GM20000 (cell line): ENCODE measurements around the gene HOXB2.

Experiments used
- DNase-seq: peaks from one replicate; pipeline ENCODE4 v3.0.0; 2012; ENCODE audit warnings: low spot score
- CTCF ChIP-seq: IDR thresholded peaks from 2 replicates; pipeline ENCODE4 v1.5.1; 2012; ENCODE audit warnings: mild to moderate bottlenecking, control low read depth; ENCODE audit errors: extremely low read depth, missing control alignments

Gene HOXB2

DNA sequence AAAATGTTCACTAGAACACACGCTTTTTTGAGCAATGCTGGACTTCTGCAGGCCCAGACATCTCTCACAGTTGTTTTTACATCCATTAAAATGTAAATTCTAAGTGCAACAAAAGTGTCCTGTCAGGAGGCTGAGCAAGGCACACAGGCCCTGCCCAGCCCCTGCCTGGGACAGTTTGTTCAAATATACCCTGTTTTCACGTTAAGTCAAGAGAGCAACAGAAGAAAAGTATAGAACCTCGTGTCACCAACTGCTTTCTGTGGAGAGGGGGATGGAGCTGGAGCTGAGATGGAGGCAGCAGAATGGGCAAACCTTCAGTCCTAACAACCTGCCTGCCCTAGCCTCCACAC lies 4.3 kb upstream of the HOXB2 start:
- no peak for TF ChIP-seq CTCF
- no peak for DNase-seq

GRCh38 chr17:48548523-48549280 lies 3.8 kb upstream of the HOXB2 start:
- no peak for DNase-seq
- no peak for TF ChIP-seq CTCF

DNA sequence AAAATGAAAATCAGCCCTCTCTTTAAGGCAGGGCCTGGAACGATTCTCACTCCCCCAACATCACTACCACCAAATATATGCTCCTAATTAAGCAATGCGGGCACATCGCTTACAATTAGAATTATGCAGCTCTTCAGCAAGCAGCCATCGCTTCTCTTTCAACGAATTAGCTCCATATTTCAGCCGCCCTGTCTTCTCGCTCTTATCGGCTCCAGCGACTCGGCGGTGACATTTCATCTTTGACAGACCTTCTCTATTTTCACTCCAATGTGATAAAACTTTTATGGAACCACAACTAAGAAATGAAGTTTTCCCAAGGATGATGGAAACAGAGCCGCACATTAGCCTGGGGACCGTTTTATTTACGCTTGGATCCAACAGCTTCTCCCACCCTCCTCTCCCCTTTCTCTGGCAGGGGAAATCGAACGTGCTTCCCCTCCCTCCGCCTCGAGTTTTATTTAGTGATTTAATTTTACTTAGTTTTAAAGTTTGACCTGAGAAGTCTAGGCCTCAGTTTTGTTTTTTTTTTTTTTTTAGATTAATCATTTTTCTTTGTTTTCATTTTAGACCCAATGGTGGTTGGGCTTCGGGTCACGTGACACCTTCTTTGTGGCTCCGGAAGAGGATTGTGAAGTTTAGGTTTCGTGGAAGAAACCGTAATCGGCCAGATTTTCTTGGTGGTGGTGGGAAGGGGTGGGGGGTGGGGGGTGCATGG lies 3.1 kb upstream of the HOXB2 start:
- TF ChIP-seq CTCF = no peak
- no peak for DNase-seq

DNA sequence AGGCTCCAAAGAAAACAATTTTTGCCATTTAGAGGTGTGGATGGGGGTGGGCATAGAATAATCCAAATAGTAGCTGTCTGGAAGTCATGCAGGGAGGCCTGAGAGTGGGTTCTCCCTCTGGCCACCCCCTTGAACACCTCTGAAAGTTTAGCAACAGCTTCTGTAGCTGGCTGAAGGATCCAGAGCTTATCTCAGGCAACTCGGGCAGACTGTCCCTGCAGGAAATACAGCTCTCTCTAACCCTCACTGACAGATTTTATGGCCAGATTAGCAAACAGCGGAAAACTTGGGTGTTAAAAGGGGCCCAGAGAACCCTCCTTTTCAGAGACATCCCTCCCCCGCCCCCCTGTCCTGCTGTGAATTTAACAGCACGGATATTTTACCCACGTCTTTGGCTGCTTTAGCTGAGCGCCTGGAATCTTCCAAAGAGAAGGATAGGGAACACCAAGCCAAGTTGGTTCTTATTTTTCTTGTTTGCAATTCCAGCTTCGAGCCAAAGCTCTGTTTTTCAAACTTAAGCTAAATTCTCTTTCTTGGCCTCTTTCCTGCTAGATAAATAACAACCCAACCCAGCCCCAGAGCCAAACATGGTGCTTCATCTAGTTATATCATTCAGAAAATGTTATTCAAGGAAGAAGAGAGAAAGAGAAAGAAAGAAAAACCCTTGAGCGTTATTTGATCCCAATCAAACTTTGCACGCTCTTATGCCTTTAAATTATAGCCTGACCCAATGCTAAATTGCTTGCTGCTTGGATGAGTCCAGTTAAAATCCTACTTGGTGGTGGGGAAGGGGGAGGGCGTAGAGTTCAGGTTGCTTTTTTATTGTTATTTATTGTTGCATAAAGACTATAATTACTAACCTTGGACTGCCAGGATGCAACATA lies 2.3 kb upstream of the HOXB2 start:
- no peak for TF ChIP-seq CTCF
- no peak for DNase-seq

DNA sequence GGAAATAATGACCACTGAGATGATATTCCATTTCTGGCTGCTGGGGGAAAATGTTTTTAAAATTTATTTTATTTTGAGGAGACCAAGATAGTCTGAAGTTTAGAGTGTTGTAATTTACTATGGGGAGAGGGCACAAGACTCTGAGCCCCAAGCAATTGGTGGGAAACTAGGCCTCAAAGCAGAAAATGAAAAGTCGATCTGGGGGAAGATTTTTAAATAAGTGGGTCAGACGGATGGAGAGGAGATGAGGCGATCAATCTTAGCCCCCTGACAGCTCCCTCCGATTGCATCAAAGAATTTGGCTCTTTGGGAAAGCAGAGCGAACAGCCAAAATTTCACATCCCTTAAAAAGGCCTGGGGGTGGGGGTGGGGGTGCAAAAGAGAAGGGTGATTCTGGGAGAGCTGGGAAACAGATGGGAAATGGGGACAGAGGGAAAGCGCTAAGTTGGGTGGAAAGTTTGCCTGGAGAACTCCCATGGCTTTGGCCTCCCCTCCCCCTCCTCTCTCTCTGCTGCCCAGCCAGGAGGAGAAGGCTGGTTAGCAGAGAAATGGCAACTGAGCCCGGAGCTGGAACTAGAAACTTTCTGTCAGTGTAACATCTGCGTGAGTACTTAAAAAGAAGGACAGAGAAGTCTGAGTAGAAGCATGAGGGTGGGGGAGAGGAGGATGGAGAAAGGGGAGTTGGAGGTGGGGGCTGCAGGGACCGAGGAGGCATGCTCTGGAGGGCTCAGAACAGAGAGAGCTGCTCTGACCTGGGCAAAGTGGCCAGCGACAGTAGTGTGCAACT lies 1.4 kb upstream of the HOXB2 start:
- TF ChIP-seq CTCF = no peak
- no peak for DNase-seq

DNA sequence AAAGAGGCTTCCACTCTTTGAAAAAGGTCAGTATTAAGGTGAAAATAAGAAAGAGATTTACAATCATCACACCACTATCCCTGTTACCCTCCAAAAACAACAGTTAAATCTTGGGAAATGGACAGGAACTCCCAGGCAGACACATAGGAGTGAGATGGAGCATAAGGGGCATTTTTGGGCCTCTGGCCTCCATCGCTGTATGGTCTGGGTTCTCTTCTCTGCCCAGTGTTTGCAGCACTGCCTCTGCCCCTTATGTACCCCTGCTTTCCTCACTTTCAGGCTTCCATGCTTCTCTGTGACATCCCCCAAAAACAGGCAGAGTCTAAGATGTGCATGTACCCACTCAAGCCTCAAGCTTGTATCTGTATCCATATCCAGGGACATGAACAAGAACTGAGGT lies 630 bp upstream of the HOXB2 start:
- no peak for DNase-seq
- no peak for TF ChIP-seq CTCF
